Measurements from ENCODE around the gene SEC61B. TPM values are rescaled to one million over a fixed set of nuclear protein-coding genes. Genes with fewer than 3 reads are reported as not detected.

Gene SEC61B
- total RNA-seq, 1 donor from 2014 or later, result 123 TPM

DNA sequence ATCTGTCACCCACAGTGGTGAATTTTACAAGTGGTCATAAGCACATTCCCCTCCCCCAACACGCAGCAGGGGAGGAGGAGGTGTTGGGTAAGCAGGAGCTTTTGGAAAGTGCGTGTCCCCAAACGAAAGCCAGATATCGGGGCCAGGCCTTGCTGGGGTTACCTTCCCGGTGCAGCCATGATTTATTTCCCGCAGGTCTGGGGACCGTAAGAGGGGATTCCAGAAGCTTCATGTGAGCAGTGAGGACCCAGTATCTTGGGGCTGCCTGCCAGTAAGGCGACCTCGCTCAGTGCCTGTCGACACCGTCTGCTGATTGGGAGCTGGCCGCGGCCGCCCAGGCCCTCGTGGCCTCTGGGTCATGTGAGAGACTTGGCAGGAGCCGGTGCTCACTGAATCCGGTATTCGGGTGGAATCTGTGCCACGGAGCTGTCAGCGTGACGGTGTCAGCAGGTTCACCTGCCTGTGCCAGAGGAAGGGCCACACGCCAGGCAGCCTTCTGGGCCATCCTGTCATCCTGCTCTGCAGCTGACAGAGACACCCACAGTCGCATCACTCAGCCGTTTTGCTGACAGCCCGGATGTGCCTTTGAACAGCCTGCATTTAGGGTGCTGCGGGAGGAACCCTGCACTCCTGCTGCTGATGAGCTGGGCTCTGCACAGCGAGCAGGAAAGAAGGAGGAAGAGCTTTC, 37.3 kb downstream of the SEC61B start:
- DNase-seq (ENCODE audit: low read depth), result peak; percentile 40
- TF ChIP-seq, protein P1, sequence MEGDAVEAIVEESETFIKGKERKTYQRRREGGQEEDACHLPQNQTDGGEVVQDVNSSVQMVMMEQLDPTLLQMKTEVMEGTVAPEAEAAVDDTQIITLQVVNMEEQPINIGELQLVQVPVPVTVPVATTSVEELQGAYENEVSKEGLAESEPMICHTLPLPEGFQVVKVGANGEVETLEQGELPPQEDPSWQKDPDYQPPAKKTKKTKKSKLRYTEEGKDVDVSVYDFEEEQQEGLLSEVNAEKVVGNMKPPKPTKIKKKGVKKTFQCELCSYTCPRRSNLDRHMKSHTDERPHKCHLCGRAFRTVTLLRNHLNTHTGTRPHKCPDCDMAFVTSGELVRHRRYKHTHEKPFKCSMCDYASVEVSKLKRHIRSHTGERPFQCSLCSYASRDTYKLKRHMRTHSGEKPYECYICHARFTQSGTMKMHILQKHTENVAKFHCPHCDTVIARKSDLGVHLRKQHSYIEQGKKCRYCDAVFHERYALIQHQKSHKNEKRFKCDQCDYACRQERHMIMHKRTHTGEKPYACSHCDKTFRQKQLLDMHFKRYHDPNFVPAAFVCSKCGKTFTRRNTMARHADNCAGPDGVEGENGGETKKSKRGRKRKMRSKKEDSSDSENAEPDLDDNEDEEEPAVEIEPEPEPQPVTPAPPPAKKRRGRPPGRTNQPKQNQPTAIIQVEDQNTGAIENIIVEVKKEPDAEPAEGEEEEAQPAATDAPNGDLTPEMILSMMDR (conservative IDR thresholded peaks at IDR 0.05; ENCODE audit: low read depth, low read length), result no peak
- peak overlapping the region; percentile 49 for H3K4me3 ChIP-seq (ENCODE audit: low read depth, low read length)

- DNase-seq (ENCODE audit: low read depth), result no peak
- TF ChIP-seq, protein P1 (conservative IDR thresholded peaks at IDR 0.05; ENCODE audit: low read depth, low read length), result no peak
- H3K4me3 ChIP-seq (ENCODE audit: low read depth, low read length), result no peak overlapping the region
These were observed 39.8 kb downstream of the SEC61B start for GRCh38 chr9:99261923-99262322.

- H3K4me3 ChIP-seq (ENCODE audit: low read depth, low read length), result no peak overlapping the region
- TF ChIP-seq, protein P1 (conservative IDR thresholded peaks at IDR 0.05; ENCODE audit: low read depth, low read length), result no peak
- no peak for DNase-seq (ENCODE audit: low read depth)
These were observed 40.9 kb downstream of the SEC61B start for GRCh38 chr9:99262949-99263418.

DNA sequence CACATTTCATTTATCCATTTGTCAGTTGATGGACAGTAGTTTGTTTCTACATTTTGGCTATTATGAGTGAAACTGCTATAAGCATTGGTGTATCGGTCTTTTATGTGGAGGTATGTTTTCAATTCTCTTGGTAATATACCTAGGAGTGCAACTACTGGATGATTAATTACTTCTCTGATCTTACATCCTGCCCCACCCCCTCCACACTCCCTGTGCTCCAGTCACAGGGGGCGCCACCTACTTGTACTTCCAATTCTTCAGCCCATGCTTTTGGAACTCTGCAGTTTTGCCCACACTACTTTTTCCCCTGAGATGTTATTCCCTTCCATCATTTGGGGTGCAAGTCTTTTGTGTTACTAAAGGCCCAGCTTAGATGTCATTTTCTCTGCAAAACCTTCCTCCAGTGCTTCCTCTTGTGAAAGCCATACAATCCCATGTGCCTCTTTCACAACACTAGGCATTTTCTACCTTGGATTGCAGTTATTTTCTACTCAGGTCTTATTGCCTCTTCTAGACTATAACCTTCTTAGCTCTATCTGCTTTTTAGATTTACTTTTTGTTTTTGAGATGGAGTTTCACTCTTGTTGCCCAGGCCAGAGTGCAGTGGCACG, 42.1 kb downstream of the SEC61B start:
- no peak overlapping the region for H3K4me3 ChIP-seq (ENCODE audit: low read depth, low read length)
- DNase-seq (ENCODE audit: low read depth), result no peak
- TF ChIP-seq, protein P1 (conservative IDR thresholded peaks at IDR 0.05; ENCODE audit: low read depth, low read length), result peak; percentile 64

- TF ChIP-seq, protein P1 (conservative IDR thresholded peaks at IDR 0.05; ENCODE audit: low read depth, low read length), result no peak
- no peak for DNase-seq (ENCODE audit: low read depth)
These were observed 43.6 kb downstream of the SEC61B start for GRCh38 chr9:99265691-99266090.

GRCh38 chr9:99266255-99267023, 44.4 kb downstream of the SEC61B start:
- DNase-seq (ENCODE audit: low read depth), result no peak
- no peak overlapping the region for H3K4me3 ChIP-seq (ENCODE audit: low read depth, low read length)
- TF ChIP-seq, protein P1 (conservative IDR thresholded peaks at IDR 0.05; ENCODE audit: low read depth, low read length), result peak; percentile 93

More at GRCh38 chr9:99265691-99266090, 43.6 kb downstream of the SEC61B start:
- H3K4me3 ChIP-seq (ENCODE audit: low read depth, low read length), result no peak overlapping the region
